HG02610 (cell line): Measurements from ENCODE around the gene STXBP6.

Source experiments
- ATAC-seq: cut with Tn5 transposase; IDR thresholded peaks from one replicate; pipeline ENCODE4 v1.9.1; 2021; ENCODE audit warnings: mild to moderate bottlenecking, moderate library complexity; ENCODE audit not compliant: unreplicated experiment

Gene STXBP6

GRCh38 chr14:24892497-24893051, 157.4 kb downstream of the STXBP6 start:
- no peak for ATAC-seq

GRCh38 chr14:24891987-24892496, 157.9 kb downstream of the STXBP6 start:
- ATAC-seq = no peak

- ATAC-seq = no peak
These were observed 159.2 kb downstream of the STXBP6 start for GRCh38 chr14:24890716-24891115.

- ATAC-seq = no peak
These were observed 160.1 kb downstream of the STXBP6 start for GRCh38 chr14:24889843-24890242.

- ATAC-seq = no peak
These were observed 161.4 kb downstream of the STXBP6 start for GRCh38 chr14:24888532-24888931.

GRCh38 chr14:24887623-24888304, 162.2 kb downstream of the STXBP6 start:
- no peak for ATAC-seq

- no peak for ATAC-seq
These were observed 164.5 kb downstream of the STXBP6 start for GRCh38 chr14:24885410-24885913.

- ATAC-seq = no peak
These were observed 166.4 kb downstream of the STXBP6 start for GRCh38 chr14:24883576-24883975.

GRCh38 chr14:24881116-24881893, 168.6 kb downstream of the STXBP6 start:
- ATAC-seq = no peak

- no peak for ATAC-seq
These were observed 169.3 kb downstream of the STXBP6 start for GRCh38 chr14:24880689-24881088.

GRCh38 chr14:24879661-24880386, 170.1 kb downstream of the STXBP6 start:
- ATAC-seq = no peak

- no peak for ATAC-seq
These were observed 173.0 kb downstream of the STXBP6 start for GRCh38 chr14:24876996-24877395.

GRCh38 chr14:24875991-24876878, 173.7 kb downstream of the STXBP6 start:
- no peak for ATAC-seq

- no peak for ATAC-seq
These were observed 174.6 kb downstream of the STXBP6 start for GRCh38 chr14:24875203-24875838.

- ATAC-seq = no peak
These were observed 175.3 kb downstream of the STXBP6 start for GRCh38 chr14:24874514-24875202.

GRCh38 chr14:24873551-24873950, 176.4 kb downstream of the STXBP6 start:
- no peak for ATAC-seq

GRCh38 chr14:24870949-24871701, 178.8 kb downstream of the STXBP6 start:
- ATAC-seq = no peak

GRCh38 chr14:24868389-24868788, 181.6 kb downstream of the STXBP6 start:
- no peak for ATAC-seq
